Left ventricle myocardium inferior (tissue), 1 donor: ENCODE measurements around the gene HEG1. TPM values are rescaled to one million over a fixed set of nuclear protein-coding genes. Genes with fewer than 3 reads are reported as not detected.

Experiments
- DNase-seq: peaks from one replicate; pipeline ENCODE4 v3.0.0-alpha.2; 2020
- H3K27ac ChIP-seq: fragments of 200-600 bp; replicated peaks from 2 replicates; pipeline ENCODE4 v1.8.0; 2021
- H3K27me3 ChIP-seq: fragments of 200-600 bp; 2 replicates; pipeline ENCODE4 v1.8.0; 2021; ENCODE audit warnings: low read depth
- H3K36me3 ChIP-seq: fragments of 200-600 bp; 2 replicates; pipeline ENCODE4 v1.8.0; 2021
- H3K4me1 ChIP-seq: fragments of 200-600 bp; 2 replicates; pipeline ENCODE4 v1.8.0; 2021
- H3K4me3 ChIP-seq: fragments of 200-600 bp; 2 replicates; pipeline ENCODE4 v1.8.0; 2021; ENCODE audit warnings: mild to moderate bottlenecking, moderate library complexity
- H3K9me3 ChIP-seq: fragments of 200-600 bp; replicated peaks from 2 replicates; pipeline ENCODE4 v1.8.0; 2021
- intact Hi-C: fragments of 100-400 bp; cut with micrococcal nuclease; formaldehyde crosslinking; loops from one replicate; pipeline ENCODE4 v1.11.0; 2022
- total RNA-seq: library from RNA; stranded (reverse); fragmentation: NEBNext Ultra II Directional; extraction: Animal tissue kit (Norgen Biotek cat#: 25700); gene quantifications from one replicate; pipeline ENCODE4 v1.2.1, GENCODE V29; 2021
- TF ChIP-seq, protein P1 (sequence below): fragments of 200-600 bp; IDR thresholded peaks from 2 replicates; pipeline ENCODE4 v1.8.0; 2021; ENCODE audit warnings: antibody characterized with exemption, mild to moderate bottlenecking, borderline replicate concordance
- donor health status: DM: no; HTN: yes; CAD: no; lungs with severe emphysema.

Gene HEG1
- total RNA-seq, 1 donor from 2014 or later: 105 TPM

- H3K4me3 ChIP-seq: no peak overlapping the region
- peaks cover 3% of the 10 kb centered on the region for H3K4me1 ChIP-seq
- no peak overlapping the region for H3K27ac ChIP-seq
- intact Hi-C loops: loop anchor here (10.0 kb wide), 1 partner anchor 240 kb away; no protein-coding TSS in a partner anchor
- H3K9me3 ChIP-seq: no peaks in the 10 kb centered on the region
- H3K27me3 ChIP-seq: no peaks in the 10 kb centered on the region
- DNase-seq: no peak
- no peaks in the 10 kb centered on the region for H3K36me3 ChIP-seq
- TF ChIP-seq, protein P1, sequence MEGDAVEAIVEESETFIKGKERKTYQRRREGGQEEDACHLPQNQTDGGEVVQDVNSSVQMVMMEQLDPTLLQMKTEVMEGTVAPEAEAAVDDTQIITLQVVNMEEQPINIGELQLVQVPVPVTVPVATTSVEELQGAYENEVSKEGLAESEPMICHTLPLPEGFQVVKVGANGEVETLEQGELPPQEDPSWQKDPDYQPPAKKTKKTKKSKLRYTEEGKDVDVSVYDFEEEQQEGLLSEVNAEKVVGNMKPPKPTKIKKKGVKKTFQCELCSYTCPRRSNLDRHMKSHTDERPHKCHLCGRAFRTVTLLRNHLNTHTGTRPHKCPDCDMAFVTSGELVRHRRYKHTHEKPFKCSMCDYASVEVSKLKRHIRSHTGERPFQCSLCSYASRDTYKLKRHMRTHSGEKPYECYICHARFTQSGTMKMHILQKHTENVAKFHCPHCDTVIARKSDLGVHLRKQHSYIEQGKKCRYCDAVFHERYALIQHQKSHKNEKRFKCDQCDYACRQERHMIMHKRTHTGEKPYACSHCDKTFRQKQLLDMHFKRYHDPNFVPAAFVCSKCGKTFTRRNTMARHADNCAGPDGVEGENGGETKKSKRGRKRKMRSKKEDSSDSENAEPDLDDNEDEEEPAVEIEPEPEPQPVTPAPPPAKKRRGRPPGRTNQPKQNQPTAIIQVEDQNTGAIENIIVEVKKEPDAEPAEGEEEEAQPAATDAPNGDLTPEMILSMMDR: no peak
Measured at GRCh38 chr3:124924741-124925140, 131.1 kb downstream of the HEG1 start.

GRCh38 chr3:124923833-124924232 lies 132.0 kb downstream of the HEG1 start:
- Histone ChIP-seq H3K4me1 (peaks cover 3% of the 10 kb centered on the region), H3K4me3 (no peak overlapping the region), H3K27me3 (no peaks in the 10 kb centered on the region), H3K9me3 (no peaks in the 10 kb centered on the region), H3K36me3 (no peaks in the 10 kb centered on the region), H3K27ac (no peak overlapping the region)
- DNase-seq: no peak
- TF ChIP-seq, protein P1: no peak
- intact Hi-C loops: loop anchor here (10.0 kb wide), 1 partner anchor 241 kb away; no protein-coding TSS in a partner anchor

GRCh38 chr3:124920718-124921117 lies 135.1 kb downstream of the HEG1 start:
- H3K4me3 ChIP-seq: no peak overlapping the region
- H3K9me3 ChIP-seq: no peaks in the 10 kb centered on the region

GRCh38 chr3:124919756-124920155 lies 136.0 kb downstream of the HEG1 start:
- no peak overlapping the region for H3K27ac ChIP-seq
- no peak for DNase-seq
- no peaks in the 10 kb centered on the region for H3K9me3 ChIP-seq
- no peak overlapping the region for H3K4me3 ChIP-seq
- TF ChIP-seq, protein P1: no peak
- H3K36me3 ChIP-seq: no peaks in the 10 kb centered on the region
- no peaks in the 10 kb centered on the region for H3K4me1 ChIP-seq
- no peaks in the 10 kb centered on the region for H3K27me3 ChIP-seq
- intact Hi-C loops: loop anchor here (10.0 kb wide), 1 partner anchor 245 kb away; no protein-coding TSS in a partner anchor

More at GRCh38 chr3:124920718-124921117, 135.1 kb downstream of the HEG1 start:
- Histone ChIP-seq H3K27me3 (no peaks in the 10 kb centered on the region), H3K36me3 (no peaks in the 10 kb centered on the region), H3K27ac (no peak overlapping the region), H3K4me1 (no peaks in the 10 kb centered on the region)
- intact Hi-C loops: loop anchor here (10.0 kb wide), 1 partner anchor 244 kb away; no protein-coding TSS in a partner anchor
- TF ChIP-seq, protein P1: no peak
- DNase-seq: peak; percentile 26

GRCh38 chr3:124918524-124918923 lies 137.3 kb downstream of the HEG1 start:
- Histone ChIP-seq H3K4me3 (no peak overlapping the region), H3K36me3 (no peaks in the 10 kb centered on the region), H3K9me3 (no peaks in the 10 kb centered on the region), H3K4me1 (no peaks in the 10 kb centered on the region), H3K27ac (no peak overlapping the region), H3K27me3 (no peaks in the 10 kb centered on the region)
- DNase-seq: no peak
- TF ChIP-seq, protein P1: no peak
- intact Hi-C loops: no loop called here
